Measurements from ENCODE around the gene TSC2.

The TSC2 gene

GRCh38 chr16:2088759-2089358 lies 41.1 kb downstream of the TSC2 start:
- no peak for TF ChIP-seq CTCF (conservative IDR thresholded peaks at IDR 0.05)
- no peak overlapping the region for H3K27ac ChIP-seq

GRCh38 chr16:2089706-2090480 lies 42.1 kb downstream of the TSC2 start:
- H3K27ac ChIP-seq: no peak overlapping the region
- no peak for TF ChIP-seq CTCF (conservative IDR thresholded peaks at IDR 0.05)

GRCh38 chr16:2090481-2090776 lies 42.6 kb downstream of the TSC2 start:
- H3K27ac ChIP-seq: no peak overlapping the region
- no peak for TF ChIP-seq CTCF (conservative IDR thresholded peaks at IDR 0.05)

GRCh38 chr16:2090777-2091546 lies 43.2 kb downstream of the TSC2 start:
- TF ChIP-seq CTCF (conservative IDR thresholded peaks at IDR 0.05): no peak
- no peak overlapping the region for H3K27ac ChIP-seq

GRCh38 chr16:2091547-2092255 lies 43.9 kb downstream of the TSC2 start:
- no peak for TF ChIP-seq CTCF (conservative IDR thresholded peaks at IDR 0.05)
- no peak overlapping the region for H3K27ac ChIP-seq

- TF ChIP-seq CTCF (conservative IDR thresholded peaks at IDR 0.05): no peak
- no peak overlapping the region for H3K27ac ChIP-seq
These were observed 44.5 kb downstream of the TSC2 start for GRCh38 chr16:2092256-2092620.

GRCh38 chr16:2092866-2093265 lies 45.1 kb downstream of the TSC2 start:
- no peak overlapping the region for H3K27ac ChIP-seq

More at GRCh38 chr16:2092866-2093265, 45.1 kb downstream of the TSC2 start:
- no peak for TF ChIP-seq CTCF (conservative IDR thresholded peaks at IDR 0.05)
